ENCODE results near the gene CA6. TPM values are rescaled to one million over a fixed set of nuclear protein-coding genes. Genes with fewer than 3 reads are reported as not detected.
A peak's percentile ranks its signal among the peaks of the same experiment; 100 is the strongest.
"Not testable (repeated sequence)": the region's sequence is repeated elsewhere in the genome, so short reads cannot be mapped to it uniquely, and the experiment has no call there.

CA6 gene
- polyA plus RNA-seq, 1 donor (not counting 4 experiments of a cell fraction or from before 2014, with no cell fraction given) = not detected

DNA sequence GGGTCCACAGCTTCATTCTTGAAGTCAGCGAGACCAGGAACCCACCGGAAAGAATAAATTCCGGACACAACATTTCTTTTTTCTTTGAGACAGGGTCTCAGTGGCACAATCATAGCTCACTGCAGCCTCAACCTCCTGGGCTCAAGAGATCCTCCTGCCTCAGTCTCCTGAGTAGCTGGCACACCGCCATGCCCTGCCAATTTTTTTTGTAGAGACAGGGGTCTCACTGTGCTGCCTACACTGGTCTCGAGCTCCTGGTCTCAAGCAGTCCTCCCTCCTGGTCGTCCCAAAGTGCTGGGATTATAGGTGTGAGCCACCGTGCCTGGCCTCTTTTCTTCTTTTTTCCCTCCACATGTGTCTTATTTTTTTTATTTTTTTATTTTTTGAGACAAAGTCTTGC lies 46.6 kb upstream of the CA6 start:
- no peaks in the 10 kb centered on the region for H3K79me2 ChIP-seq (ENCODE audit: control insufficient read depth, insufficient read depth, low read length)
- H3K27me3 ChIP-seq (ENCODE audit: control insufficient read depth, extremely low read depth, insufficient read depth, low read length) = no peaks in the 10 kb centered on the region
- no peaks in the 10 kb centered on the region for H3K9me1 ChIP-seq (ENCODE audit: control insufficient read depth, extremely low read depth, insufficient read depth, low read length)
- no peaks in the 10 kb centered on the region for H3K36me3 ChIP-seq (ENCODE audit: control insufficient read depth in 2 of 2, extremely low read depth in 1 of 2, insufficient read depth in 2 of 2, low read length in 2 of 2)
- DNase-seq (ENCODE audit: low read depth, low spot score) = no peak
- no peaks in the 10 kb centered on the region for H3K9me3 ChIP-seq (ENCODE audit: control insufficient read depth, low read depth, low read length)
- TF ChIP-seq, protein P1, sequence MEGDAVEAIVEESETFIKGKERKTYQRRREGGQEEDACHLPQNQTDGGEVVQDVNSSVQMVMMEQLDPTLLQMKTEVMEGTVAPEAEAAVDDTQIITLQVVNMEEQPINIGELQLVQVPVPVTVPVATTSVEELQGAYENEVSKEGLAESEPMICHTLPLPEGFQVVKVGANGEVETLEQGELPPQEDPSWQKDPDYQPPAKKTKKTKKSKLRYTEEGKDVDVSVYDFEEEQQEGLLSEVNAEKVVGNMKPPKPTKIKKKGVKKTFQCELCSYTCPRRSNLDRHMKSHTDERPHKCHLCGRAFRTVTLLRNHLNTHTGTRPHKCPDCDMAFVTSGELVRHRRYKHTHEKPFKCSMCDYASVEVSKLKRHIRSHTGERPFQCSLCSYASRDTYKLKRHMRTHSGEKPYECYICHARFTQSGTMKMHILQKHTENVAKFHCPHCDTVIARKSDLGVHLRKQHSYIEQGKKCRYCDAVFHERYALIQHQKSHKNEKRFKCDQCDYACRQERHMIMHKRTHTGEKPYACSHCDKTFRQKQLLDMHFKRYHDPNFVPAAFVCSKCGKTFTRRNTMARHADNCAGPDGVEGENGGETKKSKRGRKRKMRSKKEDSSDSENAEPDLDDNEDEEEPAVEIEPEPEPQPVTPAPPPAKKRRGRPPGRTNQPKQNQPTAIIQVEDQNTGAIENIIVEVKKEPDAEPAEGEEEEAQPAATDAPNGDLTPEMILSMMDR (optimal IDR thresholded peaks at IDR 0.05 in 1 of 3, IDR thresholded peaks at IDR 0.05 in 1 of 3, conservative IDR thresholded peaks at IDR 0.05 in 1 of 3; ENCODE audit: extremely low read depth in 1 of 3, insufficient read depth in 2 of 3, low read length in 3 of 3) = no peak
- no peak for TF ChIP-seq EZH2 (IDR thresholded peaks at IDR 0.05; ENCODE audit: low read length)
- H3K4me3 ChIP-seq (ENCODE audit: control insufficient read depth in 2 of 3, extremely low read depth in 1 of 3, insufficient read depth in 2 of 3, low read depth in 1 of 3, low read length in 3 of 3) = no peak overlapping the region
- H3K4me1 ChIP-seq (ENCODE audit: control insufficient read depth, extremely low read depth, insufficient read depth, low read length) = peaks cover 38% of the 10 kb centered on the region
- H3K4me2 ChIP-seq (ENCODE audit: control insufficient read depth, extremely low read depth, insufficient read depth, low read depth, low read length) = no peak overlapping the region
- dilution Hi-C loops (cut with MboI; ENCODE audit: extremely low pct_ligation_motif_present, low sequenced_read_pairs) = no loop called here
- H3K27ac ChIP-seq (ENCODE audit: control insufficient read depth, insufficient read depth, low read length) = peak overlapping the region; percentile 54
- no peak overlapping the region for H2AFZ ChIP-seq (ENCODE audit: control insufficient read depth, low read length)
- no peaks in the 10 kb centered on the region for H4K20me1 ChIP-seq (ENCODE audit: control insufficient read depth, extremely low read depth, insufficient read depth, low read length)
- no peak overlapping the region for H3K9ac ChIP-seq (ENCODE audit: control insufficient read depth, extremely low read depth, insufficient read depth, low read length)
- no peak for FAIRE-seq

DNA sequence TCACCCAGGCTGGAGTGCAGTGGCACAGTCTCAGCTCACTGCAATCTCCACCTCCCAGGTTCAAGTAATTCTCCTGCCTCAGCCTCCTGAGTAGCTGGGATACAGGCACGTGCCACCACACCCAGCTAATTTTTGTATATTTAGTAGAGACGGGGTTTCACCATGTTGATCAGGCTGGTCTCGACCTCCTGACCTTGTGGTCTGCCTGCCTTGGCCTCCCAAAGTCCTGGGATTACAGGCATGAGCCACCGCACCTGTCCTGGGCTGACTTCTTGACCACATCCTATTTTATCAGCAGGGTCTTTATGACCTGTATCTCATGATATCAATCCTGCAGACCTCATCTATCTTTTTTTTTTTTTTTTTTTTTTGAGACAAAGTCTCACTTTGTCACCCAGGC lies 45.0 kb upstream of the CA6 start:
- H2AFZ ChIP-seq (ENCODE audit: control insufficient read depth, low read length); FAIRE-seq; H3K9me3 ChIP-seq (ENCODE audit: control insufficient read depth, low read depth, low read length); H4K20me1 ChIP-seq (ENCODE audit: control insufficient read depth, extremely low read depth, insufficient read depth, low read length); DNase-seq (ENCODE audit: low read depth, low spot score); H3K9ac ChIP-seq (ENCODE audit: control insufficient read depth, extremely low read depth, insufficient read depth, low read length); H3K27ac ChIP-seq (ENCODE audit: control insufficient read depth, insufficient read depth, low read length); H3K79me2 ChIP-seq (ENCODE audit: control insufficient read depth, insufficient read depth, low read length); H3K36me3 ChIP-seq (ENCODE audit: control insufficient read depth in 2 of 2, extremely low read depth in 1 of 2, insufficient read depth in 2 of 2, low read length in 2 of 2); H3K4me2 ChIP-seq (ENCODE audit: control insufficient read depth, extremely low read depth, insufficient read depth, low read depth, low read length); H3K27me3 ChIP-seq (ENCODE audit: control insufficient read depth, extremely low read depth, insufficient read depth, low read length); H3K9me1 ChIP-seq (ENCODE audit: control insufficient read depth, extremely low read depth, insufficient read depth, low read length); dilution Hi-C loops (cut with MboI; ENCODE audit: extremely low pct_ligation_motif_present, low sequenced_read_pairs); H3K4me3 ChIP-seq (ENCODE audit: control insufficient read depth in 2 of 3, extremely low read depth in 1 of 3, insufficient read depth in 2 of 3, low read depth in 1 of 3, low read length in 3 of 3): not testable (repeated sequence)
- H3K4me1 ChIP-seq (ENCODE audit: control insufficient read depth, extremely low read depth, insufficient read depth, low read length) = peaks cover 50% of the 10 kb centered on the region

DNA sequence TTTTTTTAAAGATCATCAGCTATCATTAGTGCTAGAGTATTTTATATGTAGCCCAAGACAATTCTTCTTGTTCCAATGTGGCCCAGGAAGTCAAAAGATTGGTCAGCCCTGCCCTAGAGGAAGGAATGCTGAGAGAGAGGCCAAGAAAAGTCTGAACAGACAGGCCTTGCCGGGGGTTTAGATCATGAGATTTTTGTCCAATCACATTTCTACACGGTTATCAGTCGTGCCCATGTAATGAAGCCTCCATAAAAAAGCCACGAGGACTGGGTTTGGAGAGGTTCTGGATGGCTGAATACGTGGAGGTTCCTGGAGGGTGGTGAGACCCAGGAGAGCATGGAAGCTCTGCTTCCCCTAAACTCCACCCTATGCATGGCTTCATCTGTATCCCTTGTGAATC lies 42.9 kb upstream of the CA6 start:
- Histone ChIP-seq H3K27me3 (ENCODE audit: control insufficient read depth, extremely low read depth, insufficient read depth, low read length) (no peaks in the 10 kb centered on the region), H3K9me1 (ENCODE audit: control insufficient read depth, extremely low read depth, insufficient read depth, low read length) (no peaks in the 10 kb centered on the region), H4K20me1 (ENCODE audit: control insufficient read depth, extremely low read depth, insufficient read depth, low read length) (no peaks in the 10 kb centered on the region), H3K36me3 (ENCODE audit: control insufficient read depth in 2 of 2, extremely low read depth in 1 of 2, insufficient read depth in 2 of 2, low read length in 2 of 2) (no peaks in the 10 kb centered on the region), H3K4me3 (ENCODE audit: control insufficient read depth in 2 of 3, extremely low read depth in 1 of 3, insufficient read depth in 2 of 3, low read depth in 1 of 3, low read length in 3 of 3) (no peak overlapping the region), H3K9ac (ENCODE audit: control insufficient read depth, extremely low read depth, insufficient read depth, low read length) (no peak overlapping the region), H3K4me2 (ENCODE audit: control insufficient read depth, extremely low read depth, insufficient read depth, low read depth, low read length) (peak overlapping the region; percentile 32), H3K79me2 (ENCODE audit: control insufficient read depth, insufficient read depth, low read length) (no peaks in the 10 kb centered on the region), H2AFZ (ENCODE audit: control insufficient read depth, low read length) (peak overlapping the region; percentile 56), H3K9me3 (ENCODE audit: control insufficient read depth, low read depth, low read length) (no peaks in the 10 kb centered on the region), H3K27ac (ENCODE audit: control insufficient read depth, insufficient read depth, low read length) (peak overlapping the region; percentile 68), H3K4me1 (ENCODE audit: control insufficient read depth, extremely low read depth, insufficient read depth, low read length) (peaks cover 39% of the 10 kb centered on the region)
- FAIRE-seq (no peak), DNase-seq (ENCODE audit: low read depth, low spot score) (peak; percentile 75)
- TF ChIP-seq, protein P1 (optimal IDR thresholded peaks at IDR 0.05 in 1 of 3, IDR thresholded peaks at IDR 0.05 in 1 of 3, conservative IDR thresholded peaks at IDR 0.05 in 1 of 3; ENCODE audit: extremely low read depth in 1 of 3, insufficient read depth in 2 of 3, low read length in 3 of 3) = peak in 2 of 3 experiments; percentile 9 to 36
- no peak for TF ChIP-seq EZH2 (IDR thresholded peaks at IDR 0.05; ENCODE audit: low read length)
- dilution Hi-C loops (cut with MboI; ENCODE audit: extremely low pct_ligation_motif_present, low sequenced_read_pairs) = no loop called here

All from keratinocyte (primary cell).